ENCODE measurements around the gene TUBGCP2. TPM values are rescaled to one million over a fixed set of nuclear protein-coding genes. Genes with fewer than 3 reads are reported as not detected.

Gene TUBGCP2
- total RNA-seq, 1 donor from 2014 or later = 56.2 TPM

DNA sequence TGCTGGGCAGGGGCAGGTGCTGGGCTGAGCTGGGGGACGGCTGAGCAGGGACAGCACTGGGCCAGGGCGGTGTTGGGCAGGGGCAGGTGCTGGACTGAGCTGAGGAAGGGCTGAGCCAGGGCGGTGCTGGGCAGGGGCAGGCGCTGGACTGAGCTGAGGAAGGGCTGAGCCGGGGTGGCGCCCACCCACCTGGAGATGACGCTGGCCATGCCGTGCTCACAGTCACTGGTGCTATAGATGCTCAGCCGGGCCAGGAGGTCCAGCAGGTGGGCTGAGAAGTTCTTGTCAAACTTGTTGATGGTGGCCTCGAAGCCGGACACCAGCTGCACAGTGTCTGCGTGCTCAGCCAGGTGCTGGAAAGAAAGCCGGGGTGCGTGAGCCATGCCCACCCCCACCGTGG, 27.6 kb downstream of the TUBGCP2 start:
- Mint-ChIP-seq H3K4me3 (ENCODE audit: unreplicated experiment) (no peak overlapping the region), H3K27me3 (ENCODE audit: low read depth, unreplicated experiment) (peaks cover under 1% of the 10 kb centered on the region), H3K36me3 (ENCODE audit: low read depth, unreplicated experiment) (peaks cover 7% of the 10 kb centered on the region), H3K4me1 (ENCODE audit: low read depth, unreplicated experiment) (peaks cover 15% of the 10 kb centered on the region), H3K9me3 (ENCODE audit: unreplicated experiment) (no peaks in the 10 kb centered on the region), H3K27ac (ENCODE audit: unreplicated experiment) (no peak overlapping the region)
- no peak for FAIRE-seq
- no peak for TF ChIP-seq EZH2 (IDR thresholded peaks at IDR 0.05; ENCODE audit: insufficient read depth, low read length)
- TF ChIP-seq, protein P1, sequence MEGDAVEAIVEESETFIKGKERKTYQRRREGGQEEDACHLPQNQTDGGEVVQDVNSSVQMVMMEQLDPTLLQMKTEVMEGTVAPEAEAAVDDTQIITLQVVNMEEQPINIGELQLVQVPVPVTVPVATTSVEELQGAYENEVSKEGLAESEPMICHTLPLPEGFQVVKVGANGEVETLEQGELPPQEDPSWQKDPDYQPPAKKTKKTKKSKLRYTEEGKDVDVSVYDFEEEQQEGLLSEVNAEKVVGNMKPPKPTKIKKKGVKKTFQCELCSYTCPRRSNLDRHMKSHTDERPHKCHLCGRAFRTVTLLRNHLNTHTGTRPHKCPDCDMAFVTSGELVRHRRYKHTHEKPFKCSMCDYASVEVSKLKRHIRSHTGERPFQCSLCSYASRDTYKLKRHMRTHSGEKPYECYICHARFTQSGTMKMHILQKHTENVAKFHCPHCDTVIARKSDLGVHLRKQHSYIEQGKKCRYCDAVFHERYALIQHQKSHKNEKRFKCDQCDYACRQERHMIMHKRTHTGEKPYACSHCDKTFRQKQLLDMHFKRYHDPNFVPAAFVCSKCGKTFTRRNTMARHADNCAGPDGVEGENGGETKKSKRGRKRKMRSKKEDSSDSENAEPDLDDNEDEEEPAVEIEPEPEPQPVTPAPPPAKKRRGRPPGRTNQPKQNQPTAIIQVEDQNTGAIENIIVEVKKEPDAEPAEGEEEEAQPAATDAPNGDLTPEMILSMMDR (IDR thresholded peaks at IDR 0.05; ENCODE audit: insufficient read depth, low read depth, low read length) = no peak
- no peaks in the 10 kb centered on the region for H3K27me3 ChIP-seq (ENCODE audit: insufficient read depth, low read length)
- H3K27ac ChIP-seq (ENCODE audit: low read depth, low read length) = no peak overlapping the region
- H4K20me1 ChIP-seq (ENCODE audit: insufficient read depth, low read length) = peaks cover 32% of the 10 kb centered on the region
- H3K4me2 ChIP-seq (ENCODE audit: low read length) = no peak overlapping the region
- no peak overlapping the region for H3K4me3 ChIP-seq (ENCODE audit: insufficient read depth, low read depth, low read length)
- H3K9me3 ChIP-seq (ENCODE audit: insufficient read depth, low read depth, low read length) = no peaks in the 10 kb centered on the region
- no peak overlapping the region for H2AFZ ChIP-seq (ENCODE audit: low read depth, low read length)
- peaks cover 17% of the 10 kb centered on the region for H3K4me1 ChIP-seq (ENCODE audit: insufficient read depth, low read length)
- H3K79me2 ChIP-seq (ENCODE audit: insufficient read depth, low read length) = no peaks in the 10 kb centered on the region
- no peak for DNase-seq (ENCODE audit: low read depth)
- H3K9ac ChIP-seq (ENCODE audit: low read length) = no peak overlapping the region
- peaks cover 11% of the 10 kb centered on the region for H3K36me3 ChIP-seq (ENCODE audit: insufficient read depth, low read length)

DNA sequence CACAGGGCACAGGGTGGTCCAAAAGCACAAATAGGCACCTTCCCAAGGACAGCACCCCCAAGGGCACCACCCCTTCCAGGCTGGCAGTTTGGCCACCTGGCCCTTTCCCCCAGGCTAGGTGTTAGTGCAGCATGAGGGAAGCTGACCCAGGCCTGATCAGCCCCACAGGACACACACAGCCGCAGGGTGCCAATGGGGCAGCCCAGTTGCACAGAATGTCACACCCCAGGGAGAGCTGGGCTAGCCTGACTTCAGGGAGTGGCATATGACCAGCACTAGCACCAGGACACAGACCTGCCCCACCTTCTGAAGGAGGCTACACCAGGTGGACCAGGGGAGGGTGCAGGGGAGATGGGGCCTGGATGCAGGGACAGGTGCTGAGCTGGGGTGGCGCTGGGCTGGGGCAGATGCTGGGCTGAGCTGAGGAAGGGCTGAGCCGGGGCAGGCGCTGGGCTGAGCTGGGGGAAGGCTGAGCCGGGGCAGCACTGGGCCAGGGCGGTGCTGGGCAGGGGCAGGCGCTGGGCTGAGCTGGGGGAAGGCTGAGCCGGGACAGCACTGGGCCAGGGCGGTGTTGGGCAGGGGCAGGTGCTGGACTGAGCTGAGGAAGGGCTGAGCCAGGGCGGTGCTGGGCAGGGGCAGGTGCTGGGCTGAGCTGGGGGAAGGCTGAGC, 28.1 kb downstream of the TUBGCP2 start:
- peaks cover 7% of the 10 kb centered on the region for H3K36me3 Mint-ChIP-seq (ENCODE audit: low read depth, unreplicated experiment)

More for the DNA sequence above, 28.1 kb downstream of the TUBGCP2 start:
- Histone ChIP-seq H4K20me1 (ENCODE audit: insufficient read depth, low read length) (peaks cover 30% of the 10 kb centered on the region), H3K4me1 (ENCODE audit: insufficient read depth, low read length) (peaks cover 17% of the 10 kb centered on the region), H3K36me3 (ENCODE audit: insufficient read depth, low read length) (peaks cover 6% of the 10 kb centered on the region), H3K79me2 (ENCODE audit: insufficient read depth, low read length) (no peaks in the 10 kb centered on the region), H3K4me3 (ENCODE audit: insufficient read depth, low read depth, low read length) (no peak overlapping the region), H3K27me3 (ENCODE audit: insufficient read depth, low read length) (peaks cover 3% of the 10 kb centered on the region), H3K9ac (ENCODE audit: low read length) (no peak overlapping the region), H3K4me2 (ENCODE audit: low read length) (no peak overlapping the region), H3K27ac (ENCODE audit: low read depth, low read length) (no peak overlapping the region), H3K9me3 (ENCODE audit: insufficient read depth, low read depth, low read length) (no peaks in the 10 kb centered on the region), H2AFZ (ENCODE audit: low read depth, low read length) (no peak overlapping the region)
- no peak for TF ChIP-seq EZH2 (IDR thresholded peaks at IDR 0.05; ENCODE audit: insufficient read depth, low read length)
- TF ChIP-seq, protein P1 (IDR thresholded peaks at IDR 0.05; ENCODE audit: insufficient read depth, low read depth, low read length) = no peak
- peaks cover 4% of the 10 kb centered on the region for H3K27me3 Mint-ChIP-seq (ENCODE audit: low read depth, unreplicated experiment)
- H3K9me3 Mint-ChIP-seq (ENCODE audit: unreplicated experiment) = no peaks in the 10 kb centered on the region
- FAIRE-seq (no peak), DNase-seq (ENCODE audit: low read depth) (no peak)
- peaks cover 15% of the 10 kb centered on the region for H3K4me1 Mint-ChIP-seq (ENCODE audit: low read depth, unreplicated experiment)
- no peak overlapping the region for H3K27ac Mint-ChIP-seq (ENCODE audit: unreplicated experiment)
- no peak overlapping the region for H3K4me3 Mint-ChIP-seq (ENCODE audit: unreplicated experiment)
